Measurements from ENCODE around the gene DMPK. TPM values are rescaled to one million over a fixed set of nuclear protein-coding genes. Genes with fewer than 3 reads are reported as not detected.

Gene DMPK
- total RNA-seq, 1 donor from 2014 or later, result 22.5 TPM

GRCh38 chr19:45771311-45771933, 10.9 kb downstream of the DMPK start:
- intact Hi-C loops (cut with micrococcal nuclease), result loop anchor here (5.0 to 10.0 kb wide), 2 partner anchors 246 to 493 kb away; no protein-coding TSS in a partner anchor

DNA sequence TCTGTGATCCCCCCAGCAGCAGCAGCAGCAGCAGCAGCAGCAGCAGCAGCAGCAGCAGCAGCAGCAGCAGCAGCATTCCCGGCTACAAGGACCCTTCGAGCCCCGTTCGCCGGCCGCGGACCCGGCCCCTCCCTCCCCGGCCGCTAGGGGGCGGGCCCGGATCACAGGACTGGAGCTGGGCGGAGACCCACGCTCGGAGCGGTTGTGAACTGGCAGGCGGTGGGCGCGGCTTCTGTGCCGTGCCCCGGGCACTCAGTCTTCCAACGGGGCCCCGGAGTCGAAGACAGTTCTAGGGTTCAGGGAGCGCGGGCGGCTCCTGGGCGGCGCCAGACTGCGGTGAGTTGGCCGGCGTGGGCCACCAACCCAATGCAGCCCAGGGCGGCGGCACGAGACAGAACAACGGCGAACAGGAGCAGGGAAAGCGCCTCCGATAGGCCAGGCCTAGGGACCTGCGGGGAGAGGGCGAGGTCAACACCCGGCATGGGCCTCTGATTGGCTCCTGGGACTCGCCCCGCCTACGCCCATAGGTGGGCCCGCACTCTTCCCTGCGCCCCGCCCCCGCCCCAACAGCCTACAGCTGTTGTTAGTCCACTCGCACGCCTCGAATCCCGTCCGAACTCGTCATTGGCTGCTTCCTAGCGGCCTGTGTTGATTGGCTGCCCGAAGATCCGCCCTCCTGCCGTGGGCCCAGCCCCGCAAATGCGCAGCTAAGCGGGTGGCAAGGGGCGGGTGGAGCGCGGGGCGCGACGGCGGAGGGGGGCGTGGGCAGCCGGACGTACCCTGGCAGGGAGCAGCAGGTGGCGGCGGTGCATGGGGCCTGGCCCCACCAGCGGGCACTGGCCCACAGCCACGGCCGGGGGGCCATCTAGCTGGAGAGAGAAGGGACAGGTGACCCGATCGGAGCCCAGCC, 11.8 kb downstream of the DMPK start:
- intact Hi-C loops (cut with micrococcal nuclease), result loop anchor here (1.0 to 10.0 kb wide), 11 partner anchors 9 to 494 kb away; partner anchors contain the start of genes OPA3, QPCTL and SYMPK

DNA sequence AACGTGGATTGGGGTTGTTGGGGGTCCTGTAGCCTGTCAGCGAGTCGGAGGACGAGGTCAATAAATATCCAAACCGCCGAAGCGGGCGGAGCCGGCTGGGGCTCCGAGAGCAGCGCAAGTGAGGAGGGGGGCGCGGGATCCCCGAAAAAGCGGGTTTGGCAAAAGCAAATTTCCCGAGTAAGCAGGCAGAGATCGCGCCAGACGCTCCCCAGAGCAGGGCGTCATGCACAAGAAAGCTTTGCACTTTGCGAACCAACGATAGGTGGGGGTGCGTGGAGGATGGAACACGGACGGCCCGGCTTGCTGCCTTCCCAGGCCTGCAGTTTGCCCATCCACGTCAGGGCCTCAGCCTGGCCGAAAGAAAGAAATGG, 12.5 kb downstream of the DMPK start:
- intact Hi-C loops (cut with micrococcal nuclease), result loop anchor here (1.0 to 10.0 kb wide), 15 partner anchors 9 to 495 kb away; partner anchors contain the start of genes CCDC61, FBXO46, IRF2BP1 and MYPOP

DNA sequence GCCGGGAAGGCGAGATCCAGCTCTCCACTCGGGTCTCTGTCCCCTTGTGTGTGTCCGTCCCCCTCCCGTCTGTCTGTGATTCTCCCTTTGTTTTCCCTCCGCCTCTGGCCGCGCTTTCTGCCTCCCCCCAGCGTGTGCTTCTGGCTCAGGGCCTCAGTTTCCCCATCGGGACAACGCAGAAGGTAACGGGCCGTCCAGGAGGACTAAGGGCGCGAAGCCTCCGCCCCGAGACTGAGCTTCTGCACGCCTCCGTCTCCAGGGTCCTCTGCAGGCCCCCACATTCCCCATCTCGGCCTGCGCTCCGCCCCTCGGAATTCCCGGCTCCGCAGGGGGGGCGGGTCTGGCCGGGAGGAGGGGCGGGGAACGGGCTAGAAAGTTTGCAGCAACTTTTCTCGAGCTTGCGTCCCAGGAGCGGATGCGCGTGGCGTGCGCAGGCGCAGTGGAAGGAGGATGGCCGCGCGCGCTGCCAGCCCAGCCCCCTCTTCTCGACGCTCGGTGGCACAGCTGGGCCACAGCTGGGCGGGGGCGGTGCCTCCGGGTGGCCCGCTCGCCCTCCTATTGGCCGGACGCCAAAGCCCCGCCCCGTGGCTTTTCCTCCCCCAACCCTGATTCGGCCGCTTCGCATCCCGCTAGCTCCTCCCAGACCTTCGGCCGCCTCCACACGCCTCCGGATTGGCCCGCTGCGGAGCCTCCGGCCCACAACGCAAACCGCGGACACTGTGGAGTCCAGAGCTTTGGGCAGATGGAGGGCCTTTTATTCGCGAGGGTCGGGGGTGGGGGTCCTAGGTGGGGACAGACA, 13.1 kb downstream of the DMPK start, which contains the start of gene SIX5:
TSS of gene SIX5 (minus strand) at position 269 of the 799 bp plus-strand sequence. CDS start 408 bp downstream, outside the sequence.
- intact Hi-C loops (cut with micrococcal nuclease), result loop anchor here (1.0 kb wide), 4 partner anchors 39 to 226 kb away; partner anchors contain the start of genes CCDC61, FBXO46, IRF2BP1 and MYPOP

GRCh38 chr19:45768655-45768983, 13.7 kb downstream of the DMPK start:
- intact Hi-C loops (cut with micrococcal nuclease), result no loop called here

DNA sequence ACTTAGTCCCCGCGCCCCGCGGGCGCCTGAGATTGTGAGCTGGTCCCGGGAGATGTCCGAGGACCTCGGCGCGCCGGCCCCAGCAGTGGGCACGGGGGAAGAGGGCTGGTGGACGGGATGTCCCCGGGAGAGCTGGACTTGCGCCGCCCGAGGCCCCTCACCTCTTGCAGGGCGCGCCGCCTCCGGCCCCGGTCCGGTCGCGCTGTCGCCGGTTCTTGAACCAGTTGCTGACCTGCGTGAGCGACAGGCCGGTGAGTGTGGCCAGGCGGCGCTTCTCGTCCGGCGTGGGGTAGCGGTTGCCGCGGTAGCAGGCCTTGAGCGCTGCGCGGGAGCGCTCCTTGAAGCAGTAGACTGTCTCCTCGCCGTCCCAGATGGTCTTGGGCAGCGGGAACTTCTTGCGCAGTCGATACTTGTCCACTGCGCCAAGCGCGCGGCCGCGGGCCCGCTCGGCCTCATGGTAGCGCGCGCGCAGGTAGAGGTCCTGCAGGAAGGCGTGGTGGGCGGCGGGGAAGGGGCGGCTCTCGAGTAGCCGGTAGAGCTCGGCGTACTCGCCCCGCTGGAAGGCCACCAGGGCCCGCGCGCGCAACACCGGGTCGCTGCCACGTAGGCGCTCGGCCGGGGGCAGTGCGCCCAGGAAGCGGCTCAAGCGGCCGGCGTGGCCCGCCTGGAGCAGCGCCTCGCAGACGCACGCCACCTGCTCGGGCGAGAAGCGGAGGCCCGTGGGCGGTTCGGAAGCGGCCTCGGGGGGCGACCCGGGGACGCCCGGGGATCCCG, 14.2 kb downstream of the DMPK start:
- intact Hi-C loops (cut with micrococcal nuclease), result no loop called here

- intact Hi-C loops (cut with micrococcal nuclease), result no loop called here
These were observed 14.8 kb downstream of the DMPK start for GRCh38 chr19:45767410-45767880.

DNA sequence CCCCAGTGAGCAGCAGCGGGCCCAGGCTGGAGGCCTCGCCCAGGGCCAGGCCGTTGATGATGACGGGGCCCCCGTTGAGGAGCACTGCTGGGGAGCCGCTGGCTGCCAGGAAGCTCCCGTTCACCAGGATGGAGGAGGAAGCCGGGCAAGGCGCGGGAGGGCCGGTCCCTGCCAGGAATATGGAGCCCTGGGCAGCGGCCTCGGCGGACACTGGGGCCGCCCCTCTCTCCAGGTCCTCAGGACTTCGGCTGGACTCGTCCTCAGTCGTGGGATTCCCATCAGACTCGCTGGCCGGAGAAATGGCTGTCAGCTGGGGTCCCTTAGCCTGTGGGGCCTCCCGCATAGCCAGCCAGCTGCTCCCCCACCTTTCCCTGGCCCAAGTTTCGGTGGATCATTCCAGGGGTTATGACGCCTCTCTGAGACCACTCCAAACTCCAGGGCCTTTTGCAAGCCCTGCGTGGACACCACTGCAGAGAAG, 15.4 kb downstream of the DMPK start:
- intact Hi-C loops (cut with micrococcal nuclease), result no loop called here

DNA sequence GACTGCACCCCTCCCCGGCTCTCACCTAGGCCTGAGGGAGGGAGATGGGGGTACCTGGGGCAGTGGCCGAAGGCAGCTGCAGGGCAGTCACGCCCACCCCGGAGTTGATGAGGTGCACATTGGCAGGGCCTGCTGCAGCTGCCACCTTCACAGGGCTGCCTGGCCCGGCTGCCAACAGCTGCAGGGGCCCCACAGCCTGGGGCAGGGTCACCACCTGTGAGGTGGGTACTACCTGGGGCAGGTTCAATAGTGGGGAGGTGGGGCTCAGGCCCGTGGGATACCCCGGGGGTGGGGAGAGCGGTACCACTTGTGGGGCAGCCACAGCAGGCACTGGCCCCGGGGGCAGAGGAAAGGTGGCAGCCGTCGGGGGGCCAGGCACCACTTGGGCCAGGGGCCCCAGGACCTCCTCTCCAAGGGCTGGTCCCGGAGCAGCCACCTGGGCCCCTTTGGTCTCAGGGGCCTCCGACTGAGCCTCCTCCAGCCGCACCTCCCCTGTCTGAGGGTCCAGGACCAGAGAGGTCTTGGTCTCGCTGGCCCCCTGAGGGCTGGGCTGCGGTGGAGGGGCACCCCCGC, 15.9 kb downstream of the DMPK start:
- intact Hi-C loops (cut with micrococcal nuclease), result no loop called here

DNA sequence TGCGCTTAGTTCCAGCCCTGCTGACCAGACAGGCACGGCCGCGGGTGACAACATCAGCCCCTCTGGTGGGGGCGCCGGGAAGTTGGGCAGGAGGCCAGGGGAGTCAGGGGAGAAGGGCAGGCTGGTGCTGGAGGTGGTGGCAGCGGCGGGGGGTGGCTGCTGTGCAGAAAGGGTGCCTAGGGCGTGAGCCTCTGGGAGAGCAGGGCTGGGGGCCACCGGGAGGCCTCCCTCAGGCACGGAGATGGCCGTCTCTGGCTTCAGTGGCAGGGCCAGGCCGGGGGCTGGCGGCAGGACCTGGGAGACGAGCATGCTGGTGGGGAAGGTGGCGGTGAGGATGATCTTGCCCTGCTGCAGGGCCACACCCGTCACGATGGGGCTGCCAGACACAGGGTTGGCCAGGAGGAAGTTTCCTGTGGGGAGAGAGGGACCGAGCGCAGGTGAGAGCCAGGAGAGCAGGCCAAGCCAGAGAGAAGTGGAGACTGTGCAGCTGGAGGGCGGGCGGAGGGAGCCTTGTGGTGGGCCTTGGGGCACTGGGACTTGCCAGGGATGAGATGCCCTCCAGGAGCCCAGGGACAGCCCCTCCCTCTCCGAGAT, 16.5 kb downstream of the DMPK start:
- intact Hi-C loops (cut with micrococcal nuclease), result no loop called here

DNA sequence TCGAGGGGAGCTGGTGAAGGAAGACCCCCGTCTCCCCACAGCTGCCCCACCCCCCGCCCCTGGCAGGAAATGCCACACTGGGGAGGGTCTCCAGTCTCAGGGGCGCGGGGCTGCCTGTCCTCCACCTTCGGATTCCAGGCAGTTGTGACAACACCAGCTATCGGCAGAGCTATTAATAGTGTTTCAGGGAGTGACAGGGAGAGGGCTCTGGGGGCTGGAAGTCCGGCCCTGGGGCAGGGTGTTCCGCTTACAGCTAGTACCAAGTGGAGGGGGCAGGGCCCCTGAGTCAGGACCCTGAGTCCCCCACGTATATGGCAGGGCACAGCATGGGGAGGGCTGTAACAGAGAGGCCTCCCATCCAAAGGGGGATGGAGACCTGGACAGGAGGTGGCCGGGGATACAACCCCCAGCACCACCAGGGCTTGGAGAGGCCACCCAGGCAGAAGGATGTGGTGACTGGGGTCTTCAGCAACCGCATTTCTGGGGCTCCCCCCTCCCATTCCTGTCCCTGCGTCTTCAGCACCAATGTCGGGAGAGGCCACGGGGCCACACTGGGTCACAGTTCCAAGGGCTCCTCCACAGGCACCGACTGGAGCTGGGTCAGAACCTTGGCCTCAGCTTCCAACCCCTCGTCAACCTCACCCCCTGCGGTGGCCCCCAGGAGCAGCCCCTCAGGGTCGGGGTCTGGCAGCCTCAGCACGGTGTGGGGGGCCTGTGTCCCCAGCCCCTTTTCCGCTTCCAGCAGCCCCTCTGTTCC, 17.2 kb downstream of the DMPK start:
- intact Hi-C loops (cut with micrococcal nuclease), result no loop called here

DNA sequence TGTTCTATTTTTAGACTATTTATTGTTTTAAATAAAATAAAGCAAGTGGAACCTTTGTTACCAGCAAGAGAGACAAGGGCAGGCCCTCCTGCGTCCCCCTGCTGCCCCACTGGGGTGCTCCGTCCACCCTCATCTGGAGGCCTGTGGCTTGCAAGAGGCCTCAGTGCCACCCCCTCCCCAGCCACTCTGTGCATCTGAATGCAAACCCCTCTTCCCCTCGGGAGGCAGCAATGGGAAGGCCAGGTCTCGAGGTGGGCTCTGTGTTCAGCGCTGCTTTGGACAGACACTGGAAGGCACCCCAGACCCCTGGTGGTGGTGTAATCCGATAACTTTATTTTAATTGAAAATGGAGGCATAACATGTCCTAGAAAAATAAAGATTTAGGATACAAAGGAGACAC, 17.8 kb downstream of the DMPK start:
- intact Hi-C loops (cut with micrococcal nuclease), result no loop called here

GRCh38 chr19:45763691-45764294, 18.5 kb downstream of the DMPK start:
- intact Hi-C loops (cut with micrococcal nuclease), result no loop called here

GRCh38 chr19:45762870-45763631, 19.2 kb downstream of the DMPK start:
- intact Hi-C loops (cut with micrococcal nuclease), result no loop called here

DNA sequence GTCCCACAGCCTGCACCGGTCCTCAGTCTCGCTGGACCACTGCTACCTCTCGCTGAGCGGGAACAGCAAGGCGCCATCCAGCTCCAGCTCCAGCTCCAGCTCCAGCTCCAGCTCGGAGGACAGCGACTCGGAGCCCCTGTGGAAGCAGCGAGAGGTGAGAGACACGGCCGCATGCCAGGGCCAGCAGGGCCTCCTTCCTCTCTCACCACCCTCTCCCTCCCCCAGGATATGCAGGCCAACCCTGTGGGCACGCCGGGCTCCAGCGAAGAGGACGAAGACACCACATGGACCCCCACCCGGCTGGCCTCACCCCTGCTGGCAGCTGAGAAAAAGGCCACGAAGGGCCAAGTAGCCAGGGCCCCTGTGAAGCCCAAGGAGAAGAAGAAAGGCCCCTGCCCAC, 20.6 kb downstream of the DMPK start:
- intact Hi-C loops (cut with micrococcal nuclease), result no loop called here

DNA sequence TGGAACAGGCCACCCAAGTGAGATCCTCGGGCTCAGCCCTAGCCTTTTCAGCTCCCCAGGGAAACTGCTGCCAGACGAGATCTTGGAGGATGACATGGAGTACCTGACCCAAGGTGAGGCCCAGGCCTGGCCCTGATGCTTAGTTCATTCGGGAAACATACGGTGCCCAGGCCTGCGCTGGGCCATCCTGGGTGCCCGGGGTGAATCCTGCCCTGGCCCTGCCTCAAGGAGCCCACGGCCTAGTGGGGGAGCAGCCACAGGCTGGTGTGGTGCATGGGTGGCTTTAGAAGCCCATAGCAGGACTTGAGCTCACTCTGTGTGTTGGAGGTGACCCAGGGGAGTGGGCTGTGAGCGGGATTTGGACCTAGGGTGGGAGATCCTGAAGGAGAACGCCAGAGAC, 23.4 kb downstream of the DMPK start:
- intact Hi-C loops (cut with micrococcal nuclease), result no loop called here

DNA sequence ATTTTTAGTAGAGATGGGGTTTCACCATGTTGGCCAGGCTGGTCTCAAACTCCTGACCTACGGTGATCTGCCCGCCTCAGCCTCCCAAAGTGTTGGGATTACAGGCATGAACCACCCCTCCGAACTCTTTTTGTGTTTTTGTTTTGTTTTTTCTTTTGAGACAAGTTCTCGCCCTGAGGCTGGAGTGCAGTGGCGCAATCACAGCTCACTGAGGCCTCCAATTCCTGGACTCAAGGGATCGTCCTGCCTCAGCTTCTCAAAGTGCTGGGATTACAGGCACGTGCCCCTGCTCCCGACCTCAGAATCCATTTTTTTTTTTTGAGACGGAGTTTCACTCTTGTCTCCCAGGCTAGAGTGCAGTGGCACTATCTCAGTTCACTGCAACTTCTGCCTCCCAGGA, 24.6 kb downstream of the DMPK start:
- intact Hi-C loops (cut with micrococcal nuclease), result no loop called here

DNA sequence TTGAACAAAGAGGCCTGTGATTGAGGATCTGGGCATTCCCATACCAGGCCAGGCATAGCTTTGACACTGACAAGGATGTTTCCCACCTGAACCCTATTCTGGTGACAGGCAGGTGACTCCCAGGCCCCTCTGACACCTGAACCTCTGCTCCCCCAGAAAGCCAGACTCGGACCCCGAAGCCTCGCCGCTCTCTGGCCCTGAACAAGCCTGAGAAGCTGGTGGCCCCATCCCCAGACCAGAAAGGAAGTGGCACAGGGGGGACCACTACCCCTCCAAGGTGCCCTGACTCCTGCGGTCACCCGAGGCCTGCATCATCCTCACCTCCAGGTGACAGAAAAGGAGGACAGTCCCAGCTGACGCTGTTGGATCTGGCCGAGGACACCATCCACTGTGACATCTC, 28.0 kb downstream of the DMPK start:
- intact Hi-C loops (cut with micrococcal nuclease), result no loop called here
